Mesenchymal stem cell (in vitro differentiated cells and primary cell): ENCODE results near the gene SLC6A5.

Source experiments
- DNase-seq: peaks from one replicate; pipeline ENCODE4 v3.0.0-alpha.2; 2013
- H2AFZ ChIP-seq: one replicate; pipeline ENCODE4 v1.6.1; 2013; ENCODE audit warnings: low read depth, mild to moderate bottlenecking, control low read depth, inconsistent platforms, low read length, moderate library complexity
- H2AK5ac ChIP-seq: 2 replicates; pipeline ENCODE4 v1.6.1; 2013; ENCODE audit warnings: low read length, moderate library complexity, mild to moderate bottlenecking, inconsistent platforms; ENCODE audit not compliant: severe bottlenecking
- H2BK120ac ChIP-seq: one replicate; pipeline ENCODE4 v1.6.1; 2013; ENCODE audit warnings: low read depth, mild to moderate bottlenecking, inconsistent platforms, low read length, moderate library complexity
- H2BK12ac ChIP-seq, 2 experiments: one replicate each; pipeline ENCODE4 v1.6.1; 2013; ENCODE audit warnings: inconsistent platforms in 2 of 2, low read length in 2 of 2, mild to moderate bottlenecking in 2 of 2, moderate library complexity in 2 of 2, control low read depth in 1 of 2
- H2BK15ac ChIP-seq: one replicate; pipeline ENCODE4 v1.6.1; 2013; ENCODE audit warnings: mild to moderate bottlenecking, low read depth, inconsistent platforms; ENCODE audit not compliant: poor library complexity, severe bottlenecking
- H2BK5ac ChIP-seq: 2 replicates; pipeline ENCODE4 v1.6.1; 2013; ENCODE audit warnings: low read depth, mild to moderate bottlenecking, low read length, control low read depth, inconsistent platforms; ENCODE audit not compliant: poor library complexity, severe bottlenecking
- H3K14ac ChIP-seq, 2 experiments: one replicate each; pipeline ENCODE4 v1.6.1; 2013; ENCODE audit warnings: inconsistent platforms in 2 of 2, low read length in 2 of 2, control low read depth in 1 of 2, mild to moderate bottlenecking in 1 of 2, moderate library complexity in 1 of 2
- H3K18ac ChIP-seq, 2 experiments: one replicate each; pipeline ENCODE4 v1.6.1; 2013; ENCODE audit warnings: inconsistent platforms in 2 of 2, low read length in 2 of 2, control low read depth in 1 of 2, low read depth in 1 of 2, mild to moderate bottlenecking in 1 of 2
- H3K23ac ChIP-seq, 2 experiments: one replicate each; pipeline ENCODE4 v1.6.1; 2013; ENCODE audit warnings: inconsistent platforms in 2 of 2, low read length in 2 of 2, mild to moderate bottlenecking in 2 of 2, moderate library complexity in 2 of 2, control low read depth in 1 of 2
- H3K27ac ChIP-seq: 2 replicates; pipeline ENCODE4 v1.5.1; 2013; ENCODE audit warnings: mild to moderate bottlenecking, moderate library complexity, low read length, control low read depth, inconsistent platforms; ENCODE audit not compliant: poor library complexity, severe bottlenecking
- H3K27me3 ChIP-seq, 2 experiments: 2 replicates each; pipeline versions ENCODE4 v1.6.1 to v1.7.0; 2013; ENCODE audit warnings: low read length in 2 of 2, mild to moderate bottlenecking in 2 of 2, moderate library complexity in 2 of 2, control low read depth in 1 of 2, inconsistent platforms in 1 of 2; ENCODE audit not compliant: control insufficient read depth in 1 of 2, insufficient read depth in 1 of 2
- H3K36me3 ChIP-seq, 2 experiments: 2 replicates each; pipeline versions ENCODE4 v1.6.1 to v1.7.0; 2013; ENCODE audit warnings: low read length in 2 of 2, control low read depth in 1 of 2, inconsistent platforms in 1 of 2, low read depth in 1 of 2, mild to moderate bottlenecking in 1 of 2; ENCODE audit not compliant: insufficient read depth in 2 of 2, control insufficient read depth in 1 of 2
- H3K4ac ChIP-seq, 2 experiments: one replicate each; pipeline ENCODE4 v1.6.1; 2013; ENCODE audit warnings: inconsistent platforms in 2 of 2, low read length in 2 of 2, mild to moderate bottlenecking in 2 of 2, moderate library complexity in 2 of 2, control low read depth in 1 of 2, low read depth in 1 of 2
- H3K4me1 ChIP-seq: 2 replicates; pipeline ENCODE4 v1.6.1; 2013; ENCODE audit warnings: low read depth, low read length, control low read depth; ENCODE audit not compliant: control insufficient read depth, insufficient read depth
- H3K4me2 ChIP-seq: 2 replicates; pipeline ENCODE4 v1.6.1; 2013; ENCODE audit warnings: low read length, mild to moderate bottlenecking, inconsistent platforms; ENCODE audit not compliant: poor library complexity, severe bottlenecking
- H3K4me3 ChIP-seq, 2 experiments: 2 replicates each; pipeline versions ENCODE4 v1.5.1 to v1.7.0; 2013; ENCODE audit warnings: low read length in 2 of 2, mild to moderate bottlenecking in 2 of 2, control low read depth in 1 of 2, low read depth in 1 of 2; ENCODE audit not compliant: insufficient read depth in 1 of 2
- H3K79me1 ChIP-seq: replicated peaks from 2 replicates; pipeline ENCODE4 v1.6.1; 2013; ENCODE audit warnings: mild to moderate bottlenecking, control low read depth, low read length, inconsistent platforms; ENCODE audit not compliant: poor library complexity, severe bottlenecking
- H3K9ac ChIP-seq: 2 replicates; pipeline ENCODE4 v1.7.0; 2013; ENCODE audit warnings: mild to moderate bottlenecking, low read length, moderate library complexity
- H3K9me3 ChIP-seq: 2 replicates; pipeline ENCODE4 v1.7.0; 2013; ENCODE audit warnings: mild to moderate bottlenecking, low read length; ENCODE audit not compliant: control insufficient read depth
- H4K8ac ChIP-seq: one replicate; pipeline ENCODE4 v1.6.1; 2013; ENCODE audit warnings: inconsistent platforms, mild to moderate bottlenecking, low read length, moderate library complexity
- H4K91ac ChIP-seq: one replicate; pipeline ENCODE4 v1.6.1; 2013; ENCODE audit warnings: mild to moderate bottlenecking, low read length, inconsistent platforms
- WGBS: methylation state at CpG from one replicate; pipeline ENCODE4 v1.1.7; 2013; ENCODE audit warnings: mixed read lengths; 5-methylcytosine and 5-hydroxymethylcytosine counted together

Gene SLC6A5

GRCh38 chr11:20583201-20583600 is 16.2 kb upstream of the SLC6A5 start:
- no peaks in the 10 kb centered on the region for H3K4me1 ChIP-seq
- no peaks in the 10 kb centered on the region for H3K36me3 ChIP-seq
- no peak overlapping the region for H4K8ac ChIP-seq
- DNase-seq, result no peak
- H3K14ac ChIP-seq, result no peak overlapping the region
- H4K91ac ChIP-seq, result no peak overlapping the region
- no peak overlapping the region for H3K27ac ChIP-seq
- H2AK5ac ChIP-seq, result no peak overlapping the region
- no peak overlapping the region for H3K4ac ChIP-seq
- H2BK12ac ChIP-seq, result no peak overlapping the region
- H3K4me2 ChIP-seq, result no peak overlapping the region
- H3K79me1 ChIP-seq, result no peaks in the 10 kb centered on the region
- 64% methylated on average over 5 of the region's 5 CpGs for WGBS
- H2AFZ ChIP-seq, result no peak overlapping the region
- no peak overlapping the region for H3K4me3 ChIP-seq
- H2BK15ac ChIP-seq, result no peak overlapping the region
- no peak overlapping the region for H2BK5ac ChIP-seq
- H3K9me3 ChIP-seq, result no peaks in the 10 kb centered on the region
- H3K18ac ChIP-seq, result no peak overlapping the region
- H3K23ac ChIP-seq, result no peak overlapping the region
- no peaks in the 10 kb centered on the region for H3K27me3 ChIP-seq
- H2BK120ac ChIP-seq, result no peak overlapping the region
- H3K9ac ChIP-seq, result no peak overlapping the region

GRCh38 chr11:20584093-20584774 is 15.2 kb upstream of the SLC6A5 start:
- Histone ChIP-seq H2BK5ac (no peak overlapping the region), H3K18ac (no peak overlapping the region), H3K4me3 (no peak overlapping the region), H3K27ac (no peak overlapping the region), H2BK12ac (no peak overlapping the region), H3K4me2 (no peak overlapping the region), H3K4me1 (no peaks in the 10 kb centered on the region), H3K27me3 (peaks cover 0 to 1% of the 10 kb centered on the region in 2 experiments), H2AK5ac (no peak overlapping the region), H4K8ac (no peak overlapping the region), H2BK15ac (no peak overlapping the region), H3K36me3 (no peaks in the 10 kb centered on the region), H3K79me1 (no peaks in the 10 kb centered on the region), H3K9me3 (no peaks in the 10 kb centered on the region), H3K4ac (no peak overlapping the region), H3K14ac (no peak overlapping the region), H2AFZ (no peak overlapping the region), H4K91ac (no peak overlapping the region), H2BK120ac (no peak overlapping the region), H3K9ac (no peak overlapping the region), H3K23ac (no peak overlapping the region)
- WGBS, result 64% methylated on average over 3 of the region's 4 CpGs
- no peak for DNase-seq

GRCh38 chr11:20589796-20590195 is 9.6 kb upstream of the SLC6A5 start:
- 80% methylated on average over 6 of the region's 6 CpGs for WGBS
- no peak overlapping the region for H3K27ac ChIP-seq

GRCh38 chr11:20590381-20590780 is 9.0 kb upstream of the SLC6A5 start:
- Histone ChIP-seq H3K23ac (no peak overlapping the region), H3K79me1 (no peaks in the 10 kb centered on the region), H3K27ac (no peak overlapping the region), H2AK5ac (no peak overlapping the region), H2BK15ac (no peak overlapping the region), H3K4ac (no peak overlapping the region), H3K4me2 (no peak overlapping the region), H2AFZ (no peak overlapping the region), H3K36me3 (no peaks in the 10 kb centered on the region), H3K4me3 (no peak overlapping the region), H3K9me3 (no peaks in the 10 kb centered on the region), H4K8ac (no peak overlapping the region), H3K14ac (no peak overlapping the region), H3K4me1 (no peaks in the 10 kb centered on the region), H2BK5ac (no peak overlapping the region), H4K91ac (no peak overlapping the region), H3K27me3 (peaks cover 3 to 23% of the 10 kb centered on the region in 2 experiments), H3K18ac (no peak overlapping the region), H3K9ac (no peak overlapping the region), H2BK12ac (no peak overlapping the region), H2BK120ac (no peak overlapping the region)
- 70% methylated on average over 1 of the region's 3 CpGs for WGBS
- no peak for DNase-seq

More at GRCh38 chr11:20589796-20590195, 9.6 kb upstream of the SLC6A5 start:
- H3K9ac ChIP-seq, result no peak overlapping the region
- H2BK5ac ChIP-seq, result no peak overlapping the region
- H4K91ac ChIP-seq, result no peak overlapping the region
- no peak overlapping the region for H2BK15ac ChIP-seq
- peaks cover 3 to 17% of the 10 kb centered on the region in 2 experiments for H3K27me3 ChIP-seq
- H3K79me1 ChIP-seq, result no peaks in the 10 kb centered on the region
- H4K8ac ChIP-seq, result no peak overlapping the region
- no peaks in the 10 kb centered on the region for H3K4me1 ChIP-seq
- no peak overlapping the region for H2AK5ac ChIP-seq
- DNase-seq, result no peak
- H3K4me3 ChIP-seq, result no peak overlapping the region
- no peak overlapping the region for H2AFZ ChIP-seq
- no peak overlapping the region for H2BK120ac ChIP-seq
- H3K23ac ChIP-seq, result no peak overlapping the region
- H3K18ac ChIP-seq, result no peak overlapping the region
- H3K4ac ChIP-seq, result no peak overlapping the region
- no peak overlapping the region for H2BK12ac ChIP-seq
- no peaks in the 10 kb centered on the region for H3K9me3 ChIP-seq
- H3K4me2 ChIP-seq, result no peak overlapping the region
- no peak overlapping the region for H3K14ac ChIP-seq
- H3K36me3 ChIP-seq, result no peaks in the 10 kb centered on the region
